ENCODE results near the gene MAP3K4.

GRCh38 chr6:161027385-161027784, 35.8 kb downstream of the MAP3K4 start:
- TF ChIP-seq CTCF (IDR thresholded peaks at IDR 0.05) (no peak), EP300 (IDR thresholded peaks at IDR 0.05) (no peak), POLR2A (IDR thresholded peaks at IDR 0.05) (no peak)
